ENCODE measurements around the gene RPS6KA1.

- TF ChIP-seq CTCF (IDR thresholded peaks at IDR 0.05), result no peak
- TF ChIP-seq POLR2AphosphoS5 (IDR thresholded peaks at IDR 0.05), result no peak
- no peak for TF ChIP-seq POLR2A (IDR thresholded peaks at IDR 0.05)
Measured at GRCh38 chr1:26544126-26544525, 14.6 kb downstream of the RPS6KA1 start.

Data from upper lobe of left lung (tissue), 4 donors.